H9 (cell line): ENCODE results near the gene CORO7. TPM values are rescaled to one million over a fixed set of nuclear protein-coding genes. Genes with fewer than 3 reads are reported as not detected.
A peak's percentile ranks its signal among the peaks of the same experiment; 100 is the strongest.

Source experiments
- DNase-seq: peaks from one replicate; pipeline ENCODE4 v3.0.0-alpha.2; 2017
- H2AFZ ChIP-seq: one replicate; pipeline ENCODE4 v1.6.1; 2013; ENCODE audit warnings: mild to moderate bottlenecking, low read length, control low read depth, moderate library complexity
- H2AK5ac ChIP-seq: 2 replicates; pipeline ENCODE4 v1.6.1; 2013; ENCODE audit warnings: low read length, control low read depth, mixed read lengths; ENCODE audit not compliant: insufficient read length
- H2BK120ac ChIP-seq: one replicate; pipeline ENCODE4 v1.6.1; 2013; ENCODE audit warnings: low read depth, mild to moderate bottlenecking, low read length, control low read depth, inconsistent platforms; ENCODE audit not compliant: poor library complexity, severe bottlenecking
- H2BK12ac ChIP-seq: 2 replicates; pipeline ENCODE4 v1.6.1; 2013; ENCODE audit warnings: low read length, control low read depth, mixed read lengths, low read depth; ENCODE audit not compliant: insufficient read length
- H2BK15ac ChIP-seq: 2 replicates; pipeline ENCODE4 v1.6.1; 2013; ENCODE audit warnings: low read depth, low read length, control low read depth
- H2BK20ac ChIP-seq: one replicate; pipeline ENCODE4 v1.6.1; 2013; ENCODE audit warnings: low read depth, mild to moderate bottlenecking, low read length, control low read depth, inconsistent platforms; ENCODE audit not compliant: poor library complexity, severe bottlenecking
- H2BK5ac ChIP-seq: 2 replicates; pipeline ENCODE4 v1.6.1; 2013; ENCODE audit warnings: low read length, control low read depth, mixed read lengths; ENCODE audit not compliant: insufficient read length
- H3K14ac ChIP-seq: 2 replicates; pipeline ENCODE4 v1.6.1; 2013; ENCODE audit warnings: low read length, control low read depth; ENCODE audit not compliant: insufficient read depth
- H3K18ac ChIP-seq: 2 replicates; pipeline ENCODE4 v1.6.1; 2013; ENCODE audit warnings: low read depth, mild to moderate bottlenecking, mixed read lengths, low read length, control low read depth; ENCODE audit not compliant: insufficient read length
- H3K23ac ChIP-seq: 2 replicates; pipeline ENCODE4 v1.6.1; 2013; ENCODE audit warnings: low read length, control low read depth, mixed read lengths, low read depth; ENCODE audit not compliant: insufficient read length
- H3K23me2 ChIP-seq: 2 replicates; pipeline ENCODE4 v1.6.1; 2013; ENCODE audit warnings: low read depth, mild to moderate bottlenecking, mixed read lengths, low read length, control low read depth; ENCODE audit not compliant: insufficient read length, poor library complexity, severe bottlenecking
- H3K27ac ChIP-seq: 2 replicates; pipeline ENCODE4 v1.5.1; 2013; ENCODE audit warnings: low read length, control low read depth, mixed read lengths, low read depth; ENCODE audit not compliant: insufficient read length
- H3K27me3 ChIP-seq: 2 replicates; pipeline ENCODE4 v1.6.1; 2013; ENCODE audit warnings: low read length, control low read depth, inconsistent platforms; ENCODE audit not compliant: insufficient read depth
- H3K4ac ChIP-seq: 2 replicates; pipeline ENCODE4 v1.6.1; 2013; ENCODE audit warnings: low read depth, mild to moderate bottlenecking, control low read depth, inconsistent platforms, low read length, moderate library complexity
- H3K4me1 ChIP-seq: 2 replicates; pipeline ENCODE4 v1.6.1; 2013; ENCODE audit warnings: low read length, control low read depth, inconsistent platforms; ENCODE audit not compliant: insufficient read depth
- H3K4me2 ChIP-seq: 2 replicates; pipeline ENCODE4 v1.6.1; 2013; ENCODE audit warnings: low read length, control low read depth, mixed read lengths; ENCODE audit not compliant: insufficient read length, insufficient read depth
- H3K56ac ChIP-seq: 2 replicates; pipeline ENCODE4 v1.6.1; 2013; ENCODE audit warnings: low read depth, mild to moderate bottlenecking, mixed read lengths, low read length, control low read depth; ENCODE audit not compliant: insufficient read length
- H3K79me1 ChIP-seq: 2 replicates; pipeline ENCODE4 v1.6.1; 2013; ENCODE audit warnings: low read depth, mild to moderate bottlenecking, moderate library complexity, low read length, control low read depth, inconsistent platforms; ENCODE audit not compliant: insufficient read depth, poor library complexity, severe bottlenecking
- H3K79me2 ChIP-seq: 2 replicates; pipeline ENCODE4 v1.6.1; 2013; ENCODE audit warnings: low read length, control low read depth, inconsistent platforms; ENCODE audit not compliant: insufficient read depth
- H3K9ac ChIP-seq: 2 replicates; pipeline ENCODE4 v1.6.1; 2013; ENCODE audit warnings: low read length, control low read depth, mixed read lengths; ENCODE audit not compliant: insufficient read length; ENCODE audit errors: extremely low read depth
- H3K9me3 ChIP-seq: one replicate; pipeline ENCODE4 v1.6.1; 2013; ENCODE audit warnings: low read depth, low read length, inconsistent platforms; ENCODE audit not compliant: control insufficient read depth
- H3T11ph ChIP-seq: one replicate; pipeline ENCODE4 v1.6.1; 2013; ENCODE audit warnings: mild to moderate bottlenecking, low read length, control low read depth, inconsistent platforms
- H4K20me1 ChIP-seq: one replicate; pipeline ENCODE4 v1.6.1; 2013; ENCODE audit not compliant: control insufficient read depth, insufficient read length, insufficient read depth
- H4K5ac ChIP-seq: 2 replicates; pipeline ENCODE4 v1.6.1; 2013; ENCODE audit warnings: low read depth, mild to moderate bottlenecking, mixed read lengths, low read length, control low read depth; ENCODE audit not compliant: insufficient read length
- H4K8ac ChIP-seq: replicated peaks from 2 replicates; pipeline ENCODE4 v1.6.1; 2013; ENCODE audit warnings: low read length, control low read depth, mixed read lengths, low read depth; ENCODE audit not compliant: insufficient read length
- H4K91ac ChIP-seq: 2 replicates; pipeline ENCODE4 v1.6.1; 2013; ENCODE audit warnings: low read depth, mild to moderate bottlenecking, moderate library complexity, mixed read lengths, low read length, control low read depth; ENCODE audit not compliant: insufficient read length
- H3K27ac Mint-ChIP-seq, 3 experiments: 2 replicates in 2 of 3; 3 replicates in 1 of 3; pipeline ENCODE4 v1.8.0; 2020 to 2021; ENCODE audit warnings: mixed read lengths in 3 of 3, mild to moderate bottlenecking in 1 of 3, moderate library complexity in 1 of 3
- H3K27me3 Mint-ChIP-seq: 2 replicates; pipeline ENCODE4 v1.8.0; 2021; ENCODE audit warnings: low read depth, mild to moderate bottlenecking, moderate library complexity, mixed read lengths
- H3K36me3 Mint-ChIP-seq, 3 experiments: 2 replicates in 2 of 3; 3 replicates in 1 of 3; pipeline ENCODE4 v1.8.0; 2020 to 2021; ENCODE audit warnings: low read depth in 3 of 3, mixed read lengths in 3 of 3; ENCODE audit not compliant: insufficient read depth in 1 of 3
- H3K4me1 Mint-ChIP-seq, 2 experiments: 2 replicates each; pipeline ENCODE4 v1.8.0; 2020; ENCODE audit warnings: mixed read lengths in 2 of 2
- H3K4me3 Mint-ChIP-seq, 2 experiments: 2 replicates in 1 of 2; 3 replicates in 1 of 2; pipeline ENCODE4 v1.8.0; 2020 to 2021; ENCODE audit warnings: mild to moderate bottlenecking in 2 of 2, mixed read lengths in 2 of 2, moderate library complexity in 1 of 2
- H3K9me3 Mint-ChIP-seq, 2 experiments: 2 replicates in 1 of 2; 3 replicates in 1 of 2; pipeline ENCODE4 v1.8.0; 2020; ENCODE audit warnings: mild to moderate bottlenecking in 2 of 2, mixed read lengths in 2 of 2, moderate library complexity in 1 of 2
- WGBS: extraction: QIAGEN DNeasy Blood & Tissue Kit; methylation state at CpG from one replicate; pipeline ENCODE4 v1.1.7; 2013; ENCODE audit warnings: missing lambda C conversion rate, low lambda C conversion rate, mixed read lengths; ENCODE audit not compliant: insufficient read length; ENCODE audit errors: extremely low coverage; 5-methylcytosine and 5-hydroxymethylcytosine counted together
- total RNA-seq: library from RNA; stranded (reverse); gene quantifications from 2 replicates; pipeline ENCODE4 v1.2.1, GENCODE V29; 2021
- TF ChIP-seq, protein P1 (sequence below): fragments of 200-600 bp; sonication (generic); conservative IDR thresholded peaks from 3 replicates; pipeline ENCODE4 v1.8.0; 2021; ENCODE audit warnings: antibody characterized with exemption, mild to moderate bottlenecking

CORO7 gene
- total RNA-seq, 1 experiment from 2014 or later: 38.4 TPM

GRCh38 chr16:4324492-4325252, 91.7 kb downstream of the CORO7 start:
- Histone ChIP-seq H3K14ac (no peak overlapping the region), H2AK5ac (no peak overlapping the region), H2BK15ac (no peak overlapping the region), H2BK12ac (no peak overlapping the region), H3K4me2 (no peak overlapping the region), H3K27me3 (no peaks in the 10 kb centered on the region), H3T11ph (no peak overlapping the region), H4K5ac (no peak overlapping the region), H2AFZ (no peak overlapping the region), H2BK5ac (no peak overlapping the region), H3K23me2 (peaks cover 4% of the 10 kb centered on the region), H2BK20ac (no peak overlapping the region), H3K23ac (no peak overlapping the region), H3K79me1 (no peaks in the 10 kb centered on the region), H3K56ac (no peak overlapping the region), H3K27ac (no peak overlapping the region), H3K18ac (no peak overlapping the region), H2BK120ac (no peak overlapping the region), H3K4ac (no peak overlapping the region), H3K79me2 (peaks cover 3% of the 10 kb centered on the region; the same call in 1 of the 2 replicates), H3K4me1 (peaks cover 3% of the 10 kb centered on the region; the same call in 1 of the 2 replicates), H3K9ac (no peak overlapping the region), H4K20me1 (peaks cover 3% of the 10 kb centered on the region), H4K8ac (no peak overlapping the region), H3K9me3 (no peaks in the 10 kb centered on the region), H4K91ac (no peak overlapping the region)
- H3K4me1 Mint-ChIP-seq: peaks cover 9 to 19% of the 10 kb centered on the region in 2 experiments
- no CpG with 5 or more reads among the region's 22 CpGs for WGBS
- no peak overlapping the region for H3K4me3 Mint-ChIP-seq
- no peaks in the 10 kb centered on the region for H3K9me3 Mint-ChIP-seq
- H3K36me3 Mint-ChIP-seq: no peaks in the 10 kb centered on the region
- DNase-seq: no peak
- peak overlapping the region; percentile 8 to 91 (median 72); a peak in 3 of 7 replicates for H3K27ac Mint-ChIP-seq
- TF ChIP-seq, protein P1, sequence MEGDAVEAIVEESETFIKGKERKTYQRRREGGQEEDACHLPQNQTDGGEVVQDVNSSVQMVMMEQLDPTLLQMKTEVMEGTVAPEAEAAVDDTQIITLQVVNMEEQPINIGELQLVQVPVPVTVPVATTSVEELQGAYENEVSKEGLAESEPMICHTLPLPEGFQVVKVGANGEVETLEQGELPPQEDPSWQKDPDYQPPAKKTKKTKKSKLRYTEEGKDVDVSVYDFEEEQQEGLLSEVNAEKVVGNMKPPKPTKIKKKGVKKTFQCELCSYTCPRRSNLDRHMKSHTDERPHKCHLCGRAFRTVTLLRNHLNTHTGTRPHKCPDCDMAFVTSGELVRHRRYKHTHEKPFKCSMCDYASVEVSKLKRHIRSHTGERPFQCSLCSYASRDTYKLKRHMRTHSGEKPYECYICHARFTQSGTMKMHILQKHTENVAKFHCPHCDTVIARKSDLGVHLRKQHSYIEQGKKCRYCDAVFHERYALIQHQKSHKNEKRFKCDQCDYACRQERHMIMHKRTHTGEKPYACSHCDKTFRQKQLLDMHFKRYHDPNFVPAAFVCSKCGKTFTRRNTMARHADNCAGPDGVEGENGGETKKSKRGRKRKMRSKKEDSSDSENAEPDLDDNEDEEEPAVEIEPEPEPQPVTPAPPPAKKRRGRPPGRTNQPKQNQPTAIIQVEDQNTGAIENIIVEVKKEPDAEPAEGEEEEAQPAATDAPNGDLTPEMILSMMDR: no peak
- H3K27me3 Mint-ChIP-seq: no peaks in the 10 kb centered on the region
